Embryonic facial prominence (tissue), 1 donor: ENCODE data around the gene CRTC1.
"Not testable (repeated sequence)": the region's sequence is repeated elsewhere in the genome, so short reads cannot be mapped to it uniquely, and the experiment has no call there.

Source experiments
- DNase-seq: peaks from one replicate; pipeline ENCODE4 v3.0.0-alpha.2; 2016; ENCODE audit errors: extremely low spot score

CRTC1 gene

GRCh38 chr19:18730885-18731513 lies 47.5 kb downstream of the CRTC1 start:
- no peak for DNase-seq

GRCh38 chr19:18731562-18732008 lies 48.1 kb downstream of the CRTC1 start:
- no peak for DNase-seq

GRCh38 chr19:18733196-18733647 lies 49.7 kb downstream of the CRTC1 start:
- DNase-seq = peak; percentile 38

GRCh38 chr19:18733762-18734332 lies 50.4 kb downstream of the CRTC1 start:
- not testable (repeated sequence) for DNase-seq

GRCh38 chr19:18735324-18735723 lies 51.8 kb downstream of the CRTC1 start:
- no peak for DNase-seq

GRCh38 chr19:18735752-18736151 lies 52.3 kb downstream of the CRTC1 start:
- DNase-seq = no peak

GRCh38 chr19:18736415-18737336 lies 53.2 kb downstream of the CRTC1 start:
- no peak for DNase-seq

GRCh38 chr19:18737337-18737953 lies 54.0 kb downstream of the CRTC1 start:
- no peak for DNase-seq

- no peak for DNase-seq
Measured at GRCh38 chr19:18737954-18738351, 54.5 kb downstream of the CRTC1 start.

- DNase-seq = no peak
Measured at GRCh38 chr19:18738961-18739690, 55.6 kb downstream of the CRTC1 start.

GRCh38 chr19:18741124-18742121 lies 57.9 kb downstream of the CRTC1 start:
- no peak for DNase-seq

- DNase-seq = no peak
Measured at GRCh38 chr19:18742324-18742723, 58.8 kb downstream of the CRTC1 start.

GRCh38 chr19:18742838-18743783 lies 59.6 kb downstream of the CRTC1 start:
- DNase-seq = no peak

GRCh38 chr19:18743784-18744418 lies 60.4 kb downstream of the CRTC1 start:
- DNase-seq = no peak

- DNase-seq = no peak
Measured at GRCh38 chr19:18745012-18745735, 61.7 kb downstream of the CRTC1 start.

GRCh38 chr19:18745931-18746330 lies 62.5 kb downstream of the CRTC1 start:
- DNase-seq = no peak

GRCh38 chr19:18746401-18747325 lies 63.2 kb downstream of the CRTC1 start:
- no peak for DNase-seq
